Hepatocyte (in vitro differentiated cells): ENCODE data around the gene TLR9. TPM values are rescaled to one million over a fixed set of nuclear protein-coding genes. Genes with fewer than 3 reads are reported as not detected.

Experiments
- DNase-seq: peaks from one replicate; pipeline ENCODE4 v3.0.0-alpha.2; 2016; ENCODE audit warnings: low spot score
- H2AFZ ChIP-seq: fragments of 200-600 bp; sonication (generic); 2 replicates; pipeline ENCODE4 v1.6.0; 2016; ENCODE audit warnings: antibody characterized with exemption, mild to moderate bottlenecking
- H3K27ac ChIP-seq: fragments of 200-600 bp; sonication (generic); 2 replicates; pipeline ENCODE4 v1.5.1; 2016; ENCODE audit warnings: mild to moderate bottlenecking
- H3K27me3 ChIP-seq: fragments of 200-600 bp; sonication (generic); 2 replicates; pipeline ENCODE4 v1.6.1; 2016
- H3K36me3 ChIP-seq: fragments of 200-600 bp; sonication (generic); replicated peaks from 2 replicates; pipeline ENCODE4 v1.5.1; 2016; ENCODE audit warnings: low read depth; ENCODE audit not compliant: insufficient read depth
- H3K4me1 ChIP-seq: fragments of 200-600 bp; sonication (generic); 2 replicates; pipeline ENCODE4 v1.5.1; 2016; ENCODE audit warnings: mild to moderate bottlenecking, moderate library complexity; ENCODE audit not compliant: insufficient read depth
- H3K4me2 ChIP-seq: fragments of 200-600 bp; sonication (generic); 2 replicates; pipeline ENCODE4 v1.6.0; 2016
- H3K4me3 ChIP-seq: fragments of 200-600 bp; sonication (generic); 2 replicates; pipeline ENCODE4 v1.5.1; 2016; ENCODE audit warnings: mild to moderate bottlenecking
- H3K79me2 ChIP-seq: fragments of 200-600 bp; sonication (generic); 2 replicates; pipeline ENCODE4 v1.6.0; 2017; ENCODE audit warnings: mild to moderate bottlenecking
- H3K9me2 ChIP-seq: fragments of 200-600 bp; sonication (generic); replicated peaks from 2 replicates; pipeline ENCODE4 v1.6.0; 2017; ENCODE audit warnings: mild to moderate bottlenecking; ENCODE audit not compliant: insufficient read depth
- H3K9me3 ChIP-seq: fragments of 200-600 bp; sonication (generic); 2 replicates; pipeline ENCODE4 v1.5.1; 2016; ENCODE audit warnings: low read depth, mild to moderate bottlenecking
- H4K20me1 ChIP-seq: fragments of 200-600 bp; sonication (generic); 2 replicates; pipeline ENCODE4 v1.6.0; 2016; ENCODE audit warnings: mild to moderate bottlenecking; ENCODE audit not compliant: insufficient read depth, poor library complexity, severe bottlenecking
- CTCF ChIP-seq: fragments of 200-600 bp; sonication (generic); IDR thresholded peaks from 2 replicates; pipeline ENCODE4 v1.5.1; 2016; ENCODE audit warnings: antibody characterized with exemption, mild to moderate bottlenecking; ENCODE audit not compliant: poor library complexity
- EZH2 ChIP-seq: fragments of 200-600 bp; sonication (generic); IDR thresholded peaks from 2 replicates; pipeline ENCODE4 v1.6.1; 2016; ENCODE audit warnings: antibody characterized with exemption, mild to moderate bottlenecking, borderline replicate concordance
- EZH2phosphoT487 ChIP-seq: fragments of 200-600 bp; sonication (generic); IDR thresholded peaks from one replicate; pipeline ENCODE4 v1.6.1; 2018; ENCODE audit warnings: antibody characterized with exemption, mild to moderate bottlenecking, low read depth, moderate library complexity; ENCODE audit not compliant: unreplicated experiment, severe bottlenecking
- WGBS: methylation state at CpG from one replicate; pipeline ENCODE4 v1.1.6; 2016; ENCODE audit warnings: low lambda C conversion rate; ENCODE audit errors: missing lambda C conversion rate; 5-methylcytosine and 5-hydroxymethylcytosine counted together
- polyA plus RNA-seq: library from polyadenylated mRNA; unstranded; fragments of >200 nt; fragmentation: Nextera tagmentation; extraction: Ambion mirVana; gene quantifications from 2 replicates; pipeline ENCODE4 v1.2.1, GENCODE V29; 2016
- total RNA-seq: library from RNA; depleted of rRNA; stranded (reverse); fragments of >200 nt; gene quantifications from 2 replicates; pipeline ENCODE4 v1.2.3, GENCODE V29; 2014

Gene TLR9
- total and polyA plus RNA-seq, 2 experiments from 2014 or later, result not detected

- H3K79me2 ChIP-seq, result no peaks in the 10 kb centered on the region
- H3K4me3 ChIP-seq, result no peak overlapping the region
- no peaks in the 10 kb centered on the region for H3K27me3 ChIP-seq
- H3K4me2 ChIP-seq, result no peak overlapping the region
- WGBS, result 81% methylated on average over 3 of the region's 3 CpGs
- no peak overlapping the region for H3K27ac ChIP-seq
- H3K4me1 ChIP-seq, result peaks cover 17% of the 10 kb centered on the region
- DNase-seq, result no peak
- H2AFZ ChIP-seq, result no peak overlapping the region
- no peaks in the 10 kb centered on the region for H3K9me3 ChIP-seq
- TF ChIP-seq EZH2phosphoT487 (no peak), CTCF (no peak), EZH2 (no peak)
- no peaks in the 10 kb centered on the region for H4K20me1 ChIP-seq
- H3K36me3 ChIP-seq, result no peaks in the 10 kb centered on the region
- no peaks in the 10 kb centered on the region for H3K9me2 ChIP-seq
Measured at GRCh38 chr3:52218026-52218425, 7.4 kb downstream of the TLR9 start.

- no peaks in the 10 kb centered on the region for H3K27me3 ChIP-seq
- no peak overlapping the region for H3K4me2 ChIP-seq
- no peak for TF ChIP-seq EZH2phosphoT487
- no peak for TF ChIP-seq CTCF
- no peaks in the 10 kb centered on the region for H3K9me3 ChIP-seq
- no peak overlapping the region for H3K4me3 ChIP-seq
- WGBS, result 85% methylated on average over 10 of the region's 10 CpGs
- peaks cover 17% of the 10 kb centered on the region for H3K4me1 ChIP-seq
- no peak for DNase-seq
- H3K9me2 ChIP-seq, result no peaks in the 10 kb centered on the region
- no peak overlapping the region for H2AFZ ChIP-seq
- H3K79me2 ChIP-seq, result no peaks in the 10 kb centered on the region
- H4K20me1 ChIP-seq, result no peaks in the 10 kb centered on the region
- peak overlapping the region; percentile 55 for H3K27ac ChIP-seq
- H3K36me3 ChIP-seq, result no peaks in the 10 kb centered on the region
Measured at GRCh38 chr3:52217409-52217805, 8.0 kb downstream of the TLR9 start.

DNA sequence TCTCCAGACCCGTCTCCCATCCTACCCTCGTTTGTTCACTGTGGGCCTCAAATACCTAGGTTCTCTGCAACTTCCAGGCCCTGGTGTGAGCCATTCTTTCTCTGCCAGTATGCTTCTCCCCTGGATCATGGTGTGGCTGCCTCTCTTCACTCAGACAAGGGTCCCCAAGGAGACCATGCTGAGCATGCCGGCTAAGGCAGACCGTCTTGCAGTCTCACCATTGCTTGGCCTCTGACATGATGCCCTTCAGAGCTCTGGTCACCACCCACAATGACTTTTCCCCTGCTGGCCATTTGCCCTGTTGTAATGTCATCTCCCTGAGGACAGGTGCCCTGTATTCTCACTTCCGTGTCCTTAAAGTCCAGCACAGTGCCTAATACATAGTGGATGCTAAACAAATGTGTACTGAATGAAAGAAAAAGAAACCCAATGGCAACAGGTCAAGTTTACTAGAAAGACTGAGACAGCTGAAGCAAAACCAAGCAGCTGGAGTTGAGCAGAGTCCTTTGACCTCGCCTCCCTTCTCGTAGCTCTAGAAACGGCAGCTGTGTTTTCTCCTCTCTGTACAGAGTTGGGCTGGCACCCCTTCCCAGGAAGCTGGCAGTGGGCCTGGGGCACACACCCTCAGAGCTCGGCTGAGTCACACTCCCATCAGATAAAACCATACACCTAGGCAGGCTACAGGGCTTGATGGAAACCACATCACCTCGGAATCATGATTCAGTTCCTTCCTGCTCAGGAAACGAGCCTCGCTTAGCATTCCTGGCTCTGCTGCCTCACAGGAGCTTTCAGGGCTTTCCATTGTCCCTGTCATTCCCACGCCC is 8.6 kb downstream of the TLR9 start:
- TF ChIP-seq EZH2 (no peak), CTCF (no peak), EZH2phosphoT487 (no peak)
- H3K36me3 ChIP-seq, result no peaks in the 10 kb centered on the region
- peak overlapping the region; percentile 55 for H3K27ac ChIP-seq
- H4K20me1 ChIP-seq, result no peaks in the 10 kb centered on the region
- H3K27me3 ChIP-seq, result no peaks in the 10 kb centered on the region
- H2AFZ ChIP-seq, result no peak overlapping the region
- WGBS, result 66% methylated on average over 13 of the region's 13 CpGs
- no peaks in the 10 kb centered on the region for H3K9me2 ChIP-seq
- no peaks in the 10 kb centered on the region for H3K79me2 ChIP-seq
- H3K9me3 ChIP-seq, result no peaks in the 10 kb centered on the region
- peak; percentile 61 for DNase-seq
- H3K4me3 ChIP-seq, result no peak overlapping the region
- H3K4me1 ChIP-seq, result peaks cover 17% of the 10 kb centered on the region
- no peak overlapping the region for H3K4me2 ChIP-seq
